Measurements from ENCODE around the gene RNF11.
"Not testable (repeated sequence)": the region's sequence is repeated elsewhere in the genome, so short reads cannot be mapped to it uniquely, and the experiment has no call there.

Gene RNF11, protein sequence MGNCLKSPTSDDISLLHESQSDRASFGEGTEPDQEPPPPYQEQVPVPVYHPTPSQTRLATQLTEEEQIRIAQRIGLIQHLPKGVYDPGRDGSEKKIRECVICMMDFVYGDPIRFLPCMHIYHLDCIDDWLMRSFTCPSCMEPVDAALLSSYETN

GRCh38 chr1:51235673-51236530, at the start of gene RNF11:
Gene RNF11 (plus strand): TSS chr1:51236273. CDS start chr1:51236757, 484 bp downstream.
- peak; percentile 94 for DNase-seq

DNA sequence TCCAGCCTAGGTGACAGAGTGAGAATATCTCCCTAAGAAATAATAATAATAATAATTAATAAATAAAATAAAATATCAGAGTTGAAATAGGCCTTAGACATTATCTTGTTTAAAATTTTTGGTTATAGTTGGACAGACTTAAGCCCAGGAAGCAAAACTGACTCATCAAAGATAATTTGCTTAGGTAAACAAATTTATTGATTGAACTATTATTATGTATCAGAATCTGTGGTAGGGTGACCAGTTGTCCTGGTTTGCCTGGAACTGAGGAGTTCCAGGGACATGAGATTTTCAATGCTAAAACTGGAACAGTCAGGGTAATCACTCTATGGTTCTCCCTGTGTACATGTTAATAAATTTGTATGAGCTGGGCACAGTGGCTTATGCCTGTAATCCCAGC, 47.8 kb upstream of the RNF11 start:
- no peak for DNase-seq

DNA sequence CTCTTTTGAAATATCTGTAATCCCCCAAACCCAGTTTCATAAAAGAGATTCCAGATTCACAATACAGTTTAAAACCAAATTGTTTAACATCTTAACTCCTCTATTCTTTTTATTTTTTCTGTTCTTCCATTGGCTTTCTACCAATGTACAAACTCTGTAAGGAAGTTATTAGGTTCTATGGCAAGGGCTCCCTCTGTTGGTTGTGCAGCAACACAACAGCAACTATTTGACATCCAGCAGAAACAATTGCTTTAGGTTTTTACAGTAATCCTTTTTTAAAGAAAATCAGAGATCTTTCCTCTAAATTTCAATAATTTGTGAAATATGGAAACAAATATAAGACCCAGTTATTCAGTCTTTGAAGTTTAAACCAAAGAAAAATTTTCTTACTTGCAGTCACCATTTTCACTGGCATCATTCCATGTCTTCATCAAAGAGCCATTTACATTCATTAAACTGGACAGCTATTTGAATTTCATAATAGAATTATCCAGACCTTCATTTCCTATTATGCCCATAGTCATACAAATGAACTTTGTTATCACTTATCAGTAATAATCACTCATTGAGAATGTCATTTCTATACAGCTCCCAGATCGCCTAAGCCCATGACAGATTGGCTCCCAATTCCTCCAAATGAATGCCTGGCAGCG, 46.5 kb upstream of the RNF11 start:
- DNase-seq = peak; percentile 46

- no peak for DNase-seq
Measured at GRCh38 chr1:51190961-51191360, 45.1 kb upstream of the RNF11 start.

- peak; percentile 74 for DNase-seq
Measured at GRCh38 chr1:51192213-51192843, 43.7 kb upstream of the RNF11 start.

DNA sequence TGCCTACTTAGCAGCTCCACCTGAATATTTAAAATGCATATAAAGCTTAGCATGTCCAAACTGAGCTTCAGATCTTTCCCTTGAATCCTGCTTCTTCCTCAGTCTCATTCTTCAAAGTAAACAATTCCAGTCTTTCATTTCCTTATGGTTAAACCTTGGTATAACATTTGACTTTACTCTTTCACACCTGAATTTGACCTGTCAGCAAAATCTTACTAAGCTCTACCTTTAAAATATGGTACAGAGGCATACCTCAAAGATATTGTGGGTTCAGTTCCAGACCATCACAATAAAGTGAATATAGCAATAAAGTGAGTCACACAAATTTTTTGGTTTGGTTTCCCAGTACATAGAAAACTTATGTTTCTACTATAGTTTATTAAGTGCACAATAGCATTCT, 42.5 kb upstream of the RNF11 start:
- DNase-seq = no peak

DNA sequence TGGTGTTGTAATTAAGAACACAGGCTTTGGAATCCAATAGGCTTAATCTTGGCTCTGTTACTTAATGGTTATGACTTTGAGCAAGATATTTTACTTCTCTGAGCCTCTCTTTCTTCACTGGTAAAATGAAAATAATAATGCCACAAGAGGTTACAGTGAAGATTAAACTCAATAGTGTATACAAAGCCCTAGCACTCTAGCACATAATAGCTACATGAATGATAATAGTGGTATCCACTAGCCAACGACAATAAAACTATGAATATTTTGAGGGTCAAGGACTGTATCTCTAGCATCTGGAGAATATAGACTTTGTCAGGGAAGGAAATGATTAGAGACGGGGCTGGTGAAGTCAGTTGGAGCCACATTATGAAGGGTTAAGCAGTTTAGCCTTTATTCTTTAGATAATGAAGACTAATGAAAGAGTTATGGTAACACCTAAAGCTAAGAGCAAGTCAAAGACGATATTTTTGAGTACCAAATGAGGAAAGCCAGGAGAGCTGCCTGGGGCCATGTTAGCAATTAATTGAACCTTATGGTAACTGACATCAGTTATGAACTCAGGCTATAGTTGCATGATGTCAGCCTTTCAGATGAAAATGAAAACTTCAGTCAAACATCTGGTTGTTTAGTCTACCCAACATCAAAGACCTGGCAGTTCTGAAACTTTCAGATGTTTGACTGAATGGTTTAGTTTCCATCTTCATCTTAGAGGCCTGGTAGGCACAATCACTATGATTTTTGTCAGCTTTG, 32.8 kb upstream of the RNF11 start:
- DNase-seq = no peak

GRCh38 chr1:51203874-51204245, 32.2 kb upstream of the RNF11 start:
- no peak for DNase-seq

DNA sequence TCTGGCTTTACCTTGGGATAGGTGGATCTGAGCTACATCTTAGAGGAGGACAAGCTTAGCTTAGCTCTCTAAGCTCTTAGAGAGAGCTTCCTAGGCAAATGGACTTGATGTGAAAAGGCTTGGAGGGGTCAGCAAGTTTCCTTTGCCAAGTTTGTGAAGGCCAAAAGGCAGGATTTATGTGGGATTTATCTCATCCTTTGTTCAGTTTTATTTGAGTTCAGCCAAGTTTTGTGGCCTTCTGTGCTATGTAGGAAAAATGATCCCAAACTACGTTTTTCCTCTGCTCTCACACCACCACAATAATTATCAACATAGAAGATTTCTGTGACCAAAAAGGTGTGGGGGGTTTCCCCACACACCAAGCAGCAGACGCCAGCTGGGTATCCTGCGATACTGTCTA, 26.0 kb upstream of the RNF11 start:
- no peak for DNase-seq

- DNase-seq = no peak
Measured at GRCh38 chr1:51210676-51211075, 25.4 kb upstream of the RNF11 start.

- DNase-seq = peak; percentile 16
Measured at GRCh38 chr1:51214615-51215131, 21.4 kb upstream of the RNF11 start.

DNA sequence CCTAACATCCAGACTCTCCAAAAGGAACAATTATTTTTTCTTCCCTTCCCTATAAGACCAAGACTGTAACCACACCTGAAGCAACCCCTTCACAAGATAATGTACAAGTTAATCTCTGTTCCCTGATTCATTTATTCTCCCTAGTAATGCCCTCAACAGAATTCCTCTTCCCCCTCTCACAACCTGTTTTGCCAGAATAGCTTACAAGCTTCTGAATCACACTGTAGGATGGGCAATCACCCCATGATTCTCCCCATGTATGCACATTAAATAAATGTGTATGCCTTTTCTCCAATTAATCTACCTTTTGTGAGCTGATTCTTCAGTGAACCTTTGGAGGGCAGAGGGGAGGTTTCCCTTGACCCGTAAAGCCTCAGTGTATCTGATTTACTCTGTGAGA, 20.9 kb upstream of the RNF11 start:
- no peak for DNase-seq

GRCh38 chr1:51216631-51217030, 19.4 kb upstream of the RNF11 start:
- DNase-seq = no peak

DNA sequence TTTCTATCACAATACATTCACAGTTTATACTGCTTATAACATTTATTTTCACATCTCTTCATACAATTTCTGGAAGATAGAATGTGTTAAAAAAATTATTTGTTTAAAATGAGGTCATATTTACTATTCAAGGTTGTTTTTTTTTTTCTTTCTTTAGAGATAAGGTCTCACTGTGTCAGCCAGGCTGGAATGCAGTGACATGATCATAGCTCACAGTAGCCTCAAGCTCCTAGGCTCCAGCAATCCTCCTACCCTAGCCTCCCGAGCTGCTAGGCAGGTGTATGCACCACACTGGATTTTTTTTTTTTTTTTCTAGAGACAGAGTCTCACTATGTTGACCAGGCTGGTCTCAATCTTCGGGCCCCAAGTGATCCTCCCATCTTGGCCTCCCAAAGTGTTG, 19.0 kb upstream of the RNF11 start:
- DNase-seq = no peak

DNA sequence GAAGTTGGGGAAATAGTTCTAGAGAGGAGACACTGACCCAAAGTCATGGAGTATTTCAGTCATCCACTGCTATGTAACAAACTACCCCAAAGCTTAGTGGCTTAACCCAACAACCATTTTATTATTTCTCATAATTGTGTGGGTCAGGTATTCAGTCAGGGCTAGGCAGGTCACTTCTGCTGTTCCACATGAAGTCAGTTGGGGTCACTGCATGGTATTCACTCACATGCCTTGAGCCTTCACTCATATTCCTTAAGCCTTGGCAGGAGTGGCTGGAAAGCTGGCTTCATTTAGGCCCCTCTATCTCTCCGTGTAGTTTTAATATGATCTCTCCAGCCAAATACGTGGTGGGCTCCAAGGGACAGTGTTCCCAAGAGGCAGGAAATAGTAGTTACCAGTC, 17.5 kb upstream of the RNF11 start:
- DNase-seq = no peak

DNA sequence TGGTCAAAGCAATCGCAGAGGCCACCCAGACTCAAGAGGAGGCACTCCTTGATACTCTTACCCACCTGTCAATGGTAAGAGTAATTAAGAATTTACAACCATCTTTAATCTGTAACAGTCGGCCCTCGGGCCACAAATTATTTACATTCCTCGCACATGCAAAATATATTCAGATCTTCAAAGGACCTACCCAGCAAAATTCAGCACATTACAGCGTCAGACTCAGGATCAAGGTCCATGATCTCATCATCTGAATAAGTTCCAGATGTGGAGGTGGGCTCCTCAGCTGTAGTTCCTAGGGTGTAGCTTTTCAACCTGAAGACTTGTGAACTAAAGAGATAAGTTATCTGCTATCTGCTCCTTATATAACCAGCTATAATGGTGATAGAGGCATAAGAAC, 17.1 kb upstream of the RNF11 start:
- DNase-seq = no peak

DNA sequence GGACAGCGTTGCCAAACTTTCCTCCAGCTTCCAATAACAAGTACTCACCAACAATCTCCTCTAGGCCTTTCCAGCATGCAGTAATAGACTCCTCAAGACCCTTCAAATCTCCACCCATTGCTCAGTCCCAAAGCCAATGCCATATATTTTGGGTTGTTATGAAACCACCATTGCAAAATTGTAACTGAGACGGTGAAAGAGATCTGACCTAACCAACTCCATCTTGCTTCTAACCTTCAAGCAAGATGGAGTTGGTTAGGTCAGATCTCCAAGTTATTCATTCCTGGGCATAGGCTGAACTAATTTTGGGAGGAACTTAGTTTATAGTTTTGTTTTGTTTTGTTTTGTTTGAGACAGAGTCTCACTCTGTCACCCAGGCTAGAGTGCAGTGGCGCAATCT, 14.5 kb upstream of the RNF11 start:
- DNase-seq = not testable (repeated sequence)

DNA sequence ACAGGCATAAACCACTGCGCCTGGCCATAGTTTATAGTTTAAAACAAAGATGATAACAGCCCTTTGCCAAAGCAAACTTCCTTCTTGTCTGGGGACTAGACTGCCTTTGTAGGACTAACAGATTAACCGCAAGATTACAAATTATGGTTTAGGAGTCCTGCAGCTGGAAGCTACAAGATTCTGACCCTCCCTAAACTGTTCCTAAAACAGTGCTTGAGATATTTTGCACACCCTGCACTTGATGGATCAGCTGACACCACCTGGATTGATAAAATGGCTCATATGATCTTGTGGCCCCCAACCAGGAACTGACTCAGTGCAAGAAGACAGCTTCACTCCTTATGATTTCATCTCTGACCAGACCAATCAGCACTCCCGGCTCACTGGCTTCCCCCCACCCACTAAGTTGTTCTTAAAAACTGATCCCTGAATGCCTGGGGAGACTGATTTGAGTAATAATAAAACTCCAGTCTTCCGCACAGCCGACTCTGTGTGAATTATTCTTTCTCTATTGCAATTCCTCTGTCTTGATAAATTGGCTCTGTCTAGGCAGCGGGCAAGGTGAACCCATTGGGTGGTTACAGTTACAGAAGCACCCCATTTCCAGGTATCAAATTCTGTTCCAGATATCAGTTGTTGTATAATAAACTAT, 13.8 kb upstream of the RNF11 start:
- peak; percentile 11 for DNase-seq

DNA sequence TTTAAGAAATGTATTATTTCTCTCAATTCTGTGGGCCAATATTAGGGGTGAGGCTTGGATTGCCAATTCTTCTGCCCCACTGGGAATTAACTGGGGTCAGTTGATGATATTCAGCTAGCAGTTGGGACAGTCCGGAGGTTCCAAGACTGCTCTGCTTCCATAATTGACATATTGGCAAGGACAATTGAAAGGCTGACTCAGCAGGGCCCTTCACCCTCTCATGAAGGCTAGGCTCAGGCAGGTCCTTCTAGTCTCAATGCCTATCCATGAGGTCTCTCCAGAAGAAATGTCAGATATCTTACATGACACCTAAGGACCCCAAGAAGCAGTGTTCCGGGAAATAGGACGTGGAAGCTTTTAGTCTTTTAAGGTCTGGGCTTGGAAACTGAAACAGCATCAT, 13.3 kb upstream of the RNF11 start:
- DNase-seq = no peak

GRCh38 chr1:51224255-51224654, 11.8 kb upstream of the RNF11 start:
- no peak for DNase-seq

DNA sequence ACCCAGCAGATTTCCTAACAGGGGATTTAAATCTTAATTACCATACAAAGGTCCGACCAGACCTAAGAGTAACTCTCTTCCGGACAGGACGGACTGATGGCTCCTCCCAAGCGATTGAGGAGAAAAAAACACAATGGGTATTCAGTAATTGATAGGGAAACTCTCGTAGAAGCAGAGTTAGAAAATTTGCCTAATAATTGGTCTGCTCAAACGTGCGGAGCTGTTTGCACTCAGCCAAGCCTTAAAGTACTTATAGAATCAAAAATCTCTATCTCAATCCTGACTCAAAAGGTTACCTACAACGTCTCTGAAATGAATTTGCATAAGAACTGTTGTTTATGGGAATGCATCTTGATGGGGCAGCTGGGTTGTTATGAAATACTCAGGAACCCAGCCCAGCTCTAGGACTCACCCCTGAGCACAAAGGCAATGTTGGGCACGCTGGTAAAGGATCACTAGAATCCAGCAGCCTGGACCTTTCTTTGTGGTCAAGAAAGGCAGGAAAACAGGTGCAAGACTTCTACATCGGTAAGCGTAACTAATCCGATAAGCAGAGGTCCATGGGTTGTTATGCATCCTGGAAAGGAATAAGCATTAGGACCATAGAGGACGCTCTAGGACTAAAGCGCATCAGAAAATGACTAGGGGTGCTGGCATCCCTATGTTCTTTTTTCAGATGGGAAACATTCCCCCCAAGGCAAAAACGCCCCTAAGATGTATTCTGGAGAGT, 8.7 kb upstream of the RNF11 start:
- DNase-seq = not testable (repeated sequence)
